ENCODE data around the gene PRKCA.

DNA sequence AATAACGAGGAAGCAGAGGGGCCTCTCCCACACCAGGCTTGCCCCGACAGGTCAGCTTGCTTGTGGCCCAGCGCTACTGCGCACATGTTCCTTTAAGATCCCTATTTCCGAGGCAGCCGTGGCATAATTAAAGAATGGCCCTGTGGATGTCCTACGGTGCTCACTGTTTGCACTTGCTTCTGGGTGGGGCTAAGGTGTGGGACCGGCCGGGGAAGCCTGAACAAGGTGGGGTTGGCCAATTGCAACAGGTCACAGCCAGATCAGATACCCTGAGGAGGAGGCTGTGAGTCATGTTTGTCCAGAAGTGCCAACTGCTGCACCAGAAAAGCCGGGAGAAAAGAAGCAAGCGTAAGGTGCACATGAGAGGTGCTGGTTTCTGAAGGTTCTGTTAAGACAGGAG, 374.0 kb downstream of the PRKCA start:
- TF ChIP-seq, protein P1, sequence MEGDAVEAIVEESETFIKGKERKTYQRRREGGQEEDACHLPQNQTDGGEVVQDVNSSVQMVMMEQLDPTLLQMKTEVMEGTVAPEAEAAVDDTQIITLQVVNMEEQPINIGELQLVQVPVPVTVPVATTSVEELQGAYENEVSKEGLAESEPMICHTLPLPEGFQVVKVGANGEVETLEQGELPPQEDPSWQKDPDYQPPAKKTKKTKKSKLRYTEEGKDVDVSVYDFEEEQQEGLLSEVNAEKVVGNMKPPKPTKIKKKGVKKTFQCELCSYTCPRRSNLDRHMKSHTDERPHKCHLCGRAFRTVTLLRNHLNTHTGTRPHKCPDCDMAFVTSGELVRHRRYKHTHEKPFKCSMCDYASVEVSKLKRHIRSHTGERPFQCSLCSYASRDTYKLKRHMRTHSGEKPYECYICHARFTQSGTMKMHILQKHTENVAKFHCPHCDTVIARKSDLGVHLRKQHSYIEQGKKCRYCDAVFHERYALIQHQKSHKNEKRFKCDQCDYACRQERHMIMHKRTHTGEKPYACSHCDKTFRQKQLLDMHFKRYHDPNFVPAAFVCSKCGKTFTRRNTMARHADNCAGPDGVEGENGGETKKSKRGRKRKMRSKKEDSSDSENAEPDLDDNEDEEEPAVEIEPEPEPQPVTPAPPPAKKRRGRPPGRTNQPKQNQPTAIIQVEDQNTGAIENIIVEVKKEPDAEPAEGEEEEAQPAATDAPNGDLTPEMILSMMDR (IDR thresholded peaks at IDR 0.05) = no peak
- TF ChIP-seq POLR2AphosphoS5 (IDR thresholded peaks at IDR 0.05) = peak in 1 of 3 donors; percentile 16
